SK-N-SH (cell line): ENCODE measurements around the gene CCDC61. TPM values are rescaled to one million over a fixed set of nuclear protein-coding genes. Genes with fewer than 3 reads are reported as not detected.

Source experiments
- CTCF ChIA-PET: fragments of 300-600, 350-600 bp; formaldehyde crosslinking; extraction: SDS; loops from one replicate; lab custom pipeline; 2021; lab: Yijun Ruan, JAX
- POLR2A ChIA-PET: fragments of 350-600 bp; sonication (Branson Sonifier 250); formaldehyde crosslinking; extraction: SDS; loops from one replicate; lab custom pipeline; 2020; ENCODE audit warnings: antibody characterized with exemption, inconsistent platforms; lab: Yijun Ruan, JAX
- DNase-seq: peaks from one replicate; pipeline ENCODE4 v3.0.0; 2012
- H2AFZ ChIP-seq: fragments of 200-600 bp; sonication (generic); 2 replicates; pipeline ENCODE4 v1.8.1; 2016; ENCODE audit warnings: antibody characterized with exemption, mild to moderate bottlenecking, low read depth
- H3F3A ChIP-seq: fragments of 200-600 bp; sonication (generic); replicated peaks from 2 replicates; pipeline ENCODE3; 2016; ENCODE audit warnings: antibody characterized with exemption, mild to moderate bottlenecking; ENCODE audit not compliant: insufficient read depth
- H3K27ac ChIP-seq, 2 experiments: fragments of 200-500 bp in 1 of 2; fragments of 200-600 bp in 1 of 2; sonication (Bioruptor generic) in 1 of 2; sonication (generic), shearing (Covaris generic) in 1 of 2; 2 replicates each; pipeline versions ENCODE4 v1.5.1 to v1.6.1; 2014 to 2016; ENCODE audit warnings: low read depth in 2 of 2, inconsistent platforms in 1 of 2, low read length in 1 of 2, mild to moderate bottlenecking in 1 of 2, mixed read lengths in 1 of 2
- H3K27me3 ChIP-seq: fragments of 200-600 bp; sonication (generic), shearing (Covaris generic); 2 replicates; pipeline ENCODE4 v1.6.1; 2016; ENCODE audit warnings: mixed run types; ENCODE audit not compliant: insufficient read depth
- H3K36me3 ChIP-seq, 2 experiments: fragments of 200-500 bp in 1 of 2; fragments of 200-600 bp in 1 of 2; sonication (Bioruptor generic) in 1 of 2; sonication (generic) in 1 of 2; replicated peaks in 1 of 2; 2 replicates each; pipeline versions ENCODE3 to v1.5.1; 2014 to 2016; ENCODE audit warnings: low read length in 1 of 2, mild to moderate bottlenecking in 1 of 2; ENCODE audit not compliant: insufficient read depth in 2 of 2, control insufficient read depth in 1 of 2
- H3K4me1 ChIP-seq, 2 experiments: fragments of 200-500 bp in 1 of 2; fragments of 200-600 bp in 1 of 2; sonication (Bioruptor generic) in 1 of 2; sonication (generic), shearing (Covaris generic) in 1 of 2; 2 replicates each; pipeline versions ENCODE4 v1.5.1 to v1.6.1; 2014 to 2016; ENCODE audit warnings: low read depth in 1 of 2, low read length in 1 of 2, mixed run types in 1 of 2; ENCODE audit not compliant: insufficient read depth in 2 of 2, control insufficient read depth in 1 of 2
- H3K4me2 ChIP-seq: fragments of 200-600 bp; sonication (generic), shearing (Covaris generic); 2 replicates; pipeline ENCODE4 v1.6.1; 2017; ENCODE audit warnings: mixed run types
- H3K4me3 ChIP-seq, 2 experiments: fragments of 200-500 bp in 1 of 2; fragments of 200-600 bp in 1 of 2; sonication (Bioruptor generic) in 1 of 2; sonication (generic), shearing (Covaris generic) in 1 of 2; 2 replicates each; pipeline versions ENCODE4 v1.5.1 to v1.8.1; 2014 to 2016; ENCODE audit warnings: low read depth in 2 of 2, inconsistent platforms in 1 of 2, low read length in 1 of 2, mild to moderate bottlenecking in 1 of 2, mixed read lengths in 1 of 2, moderate library complexity in 1 of 2
- H3K79me2 ChIP-seq: fragments of 200-600 bp; sonication (generic); 2 replicates; pipeline ENCODE4 v1.8.1; 2017; ENCODE audit warnings: mild to moderate bottlenecking; ENCODE audit not compliant: insufficient read depth
- H3K9ac ChIP-seq: fragments of 200-600 bp; sonication (generic); 2 replicates; pipeline ENCODE4 v1.6.1; 2017; ENCODE audit warnings: mixed run types
- H3K9me2 ChIP-seq: fragments of 200-600 bp; sonication (generic); 2 replicates; pipeline ENCODE4 v1.6.1; 2017; ENCODE audit warnings: mixed run types
- H3K9me3 ChIP-seq: fragments of 200-600 bp; sonication (generic); 2 replicates; pipeline ENCODE4 v1.6.1; 2017; ENCODE audit warnings: mixed run types, mild to moderate bottlenecking, moderate library complexity
- H4K20me1 ChIP-seq: fragments of 200-600 bp; sonication (generic); 2 replicates; pipeline ENCODE4 v1.6.1; 2017; ENCODE audit warnings: mild to moderate bottlenecking, mixed run types; ENCODE audit not compliant: insufficient read depth
- ELF1 ChIP-seq: IDR thresholded peaks from 2 replicates; pipeline ENCODE4 v1.4.0; 2012
- GABPA ChIP-seq: IDR thresholded peaks from 2 replicates; pipeline ENCODE4 v1.4.0; 2012; ENCODE audit warnings: low read depth, mild to moderate bottlenecking
- MAX ChIP-seq: IDR thresholded peaks from 2 replicates; pipeline ENCODE4 v1.4.0; 2012; ENCODE audit warnings: low read depth
- MEF2A ChIP-seq: IDR thresholded peaks from 2 replicates; pipeline ENCODE4 v1.4.0; 2012; ENCODE audit warnings: low read depth, borderline replicate concordance
- NFIC ChIP-seq: IDR thresholded peaks from 2 replicates; pipeline ENCODE4 v1.4.0; 2012; ENCODE audit warnings: borderline replicate concordance
- NRF1 ChIP-seq: IDR thresholded peaks from 2 replicates; pipeline ENCODE4 v1.6.1; 2012; ENCODE audit warnings: low read depth, mild to moderate bottlenecking, low read length
- POLR2AphosphoS5 ChIP-seq: IDR thresholded peaks from 2 replicates; pipeline ENCODE4 v1.6.1; 2012; ENCODE audit warnings: low read depth, low read length
- RAD21 ChIP-seq: IDR thresholded peaks from 2 replicates; pipeline ENCODE4 v1.6.1; 2012; ENCODE audit warnings: mild to moderate bottlenecking, low read length
- RCOR1 ChIP-seq: fragments of 150-350 bp; IDR thresholded peaks from 2 replicates; pipeline ENCODE4 v1.6.1; 2017; ENCODE audit warnings: antibody characterized with exemption, low read length
- RFX5 ChIP-seq: IDR thresholded peaks from 2 replicates; pipeline ENCODE4 v1.6.1; 2012; ENCODE audit warnings: mild to moderate bottlenecking, improper control_type of control experiment, low read length
- WGBS: methylation state at CpG from one replicate; pipeline ENCODE4 v1.1.6; 2017; ENCODE audit warnings: low lambda C conversion rate; 5-methylcytosine and 5-hydroxymethylcytosine counted together
- polyA plus RNA-seq, 3 experiments: library from polyadenylated mRNA; depleted of rRNA; stranded (reverse); fragments of >200 nt; gene quantifications; 2 replicates each; pipeline ENCODE4 v1.2.3, GENCODE V29; 2012
- TF ChIP-seq, protein P1 (sequence below): IDR thresholded peaks from 2 replicates; pipeline ENCODE4 v1.6.1; 2012; ENCODE audit warnings: mild to moderate bottlenecking, low read depth, low read length, moderate library complexity
- TF ChIP-seq, protein P2 (sequence below): IDR thresholded peaks from 2 replicates; pipeline ENCODE4; 2012
- TF ChIP-seq, protein P3 (sequence below): fragments of 150-350 bp; IDR thresholded peaks from 2 replicates; pipeline ENCODE4 v1.6.1; 2017; ENCODE audit warnings: antibody characterized with exemption, low read length, low read depth, borderline replicate concordance
- TF ChIP-seq, protein P4 (sequence below): fragments of 200-600 bp; sonication (generic); IDR thresholded peaks from 2 replicates; pipeline ENCODE4 v1.6.1; 2017; ENCODE audit warnings: antibody characterized with exemption, mild to moderate bottlenecking, moderate library complexity

The CCDC61 gene
- polyA plus RNA-seq, 1 of the 3 experiments (the other 2 are of a cell fraction) = 6.8 TPM

GRCh38 chr19:46014941-46015686, 19.8 kb downstream of the CCDC61 start:
- no peak overlapping the region for H3K9ac ChIP-seq

DNA sequence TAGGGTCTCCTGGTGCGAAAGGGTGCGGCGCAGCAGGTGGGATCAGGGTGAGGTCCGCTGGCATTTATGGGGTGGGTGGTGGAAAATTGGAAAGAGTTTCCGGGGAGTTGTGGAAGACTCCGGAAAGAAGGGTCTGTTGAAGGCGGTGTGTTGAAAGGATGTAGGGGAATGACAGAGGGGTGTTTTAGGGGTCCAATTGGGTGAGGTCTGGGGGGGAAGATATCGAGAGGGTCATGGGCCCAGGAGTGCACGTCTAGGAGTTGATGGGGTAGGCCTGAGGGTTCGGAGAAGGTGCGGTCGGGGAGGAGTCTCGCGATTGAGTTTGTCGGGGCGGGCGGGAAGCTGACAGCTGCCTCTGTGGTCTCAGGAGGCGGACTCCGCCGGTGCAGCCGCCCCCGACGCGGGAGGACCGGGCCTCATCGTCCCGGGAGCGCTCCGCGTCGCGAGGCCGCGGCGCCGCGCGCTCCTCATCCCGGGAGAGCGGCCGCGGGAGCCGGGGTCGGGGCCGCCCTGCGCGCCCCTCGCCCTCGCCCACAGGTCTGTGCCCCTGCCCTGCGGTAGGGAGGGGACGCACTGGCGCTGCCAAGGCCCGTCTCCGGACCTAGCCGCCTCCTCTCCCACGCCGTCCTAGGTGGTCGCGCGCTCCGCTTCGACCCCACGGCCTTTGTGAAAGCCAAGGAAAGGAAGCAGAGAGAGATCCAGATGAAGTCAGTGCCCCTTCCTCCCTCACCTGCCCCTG, 20.6 kb downstream of the CCDC61 start:
- no peaks in the 10 kb centered on the region for H3K27me3 ChIP-seq
- peak overlapping the region; percentile 47; the same call in 1 of the 2 replicates for H2AFZ ChIP-seq
- 19% methylated on average over 27 of the region's 63 CpGs for WGBS
- ChIA-PET CTCF (interaction anchor here (0.6 to 2.7 kb wide), 20 partner anchors 9 to 657 kb away, joined by 3 to 20 read pairs (median 5); partner anchors contain the start of gene CCDC61), POLR2A (no interaction called here)
- H3K4me2 ChIP-seq = peak overlapping the region; percentile 89
- no peaks in the 10 kb centered on the region for H3K36me3 ChIP-seq
- H3K9me2 ChIP-seq = no peaks in the 10 kb centered on the region
- peaks cover 30% of the 10 kb centered on the region for H4K20me1 ChIP-seq
- H3K9me3 ChIP-seq = no peaks in the 10 kb centered on the region
- peaks cover 0 to 22% of the 10 kb centered on the region in 2 experiments; a peak in 2 of 4 replicates for H3K4me1 ChIP-seq
- no peaks in the 10 kb centered on the region for H3K79me2 ChIP-seq
- DNase-seq = peak; percentile 61
- no peak overlapping the region for H3K9ac ChIP-seq
- no peak overlapping the region for H3K27ac ChIP-seq
- H3F3A ChIP-seq = peaks cover 16% of the 10 kb centered on the region
- peak overlapping the region; percentile 57 to 68 for H3K4me3 ChIP-seq
- TF ChIP-seq POLR2AphosphoS5 = no peak
- TF ChIP-seq NFIC = no peak
- no peak for TF ChIP-seq RFX5
- TF ChIP-seq GABPA = no peak
- no peak for TF ChIP-seq MAX
- TF ChIP-seq NRF1 = no peak
- TF ChIP-seq ELF1 = no peak
- TF ChIP-seq, protein P1, sequence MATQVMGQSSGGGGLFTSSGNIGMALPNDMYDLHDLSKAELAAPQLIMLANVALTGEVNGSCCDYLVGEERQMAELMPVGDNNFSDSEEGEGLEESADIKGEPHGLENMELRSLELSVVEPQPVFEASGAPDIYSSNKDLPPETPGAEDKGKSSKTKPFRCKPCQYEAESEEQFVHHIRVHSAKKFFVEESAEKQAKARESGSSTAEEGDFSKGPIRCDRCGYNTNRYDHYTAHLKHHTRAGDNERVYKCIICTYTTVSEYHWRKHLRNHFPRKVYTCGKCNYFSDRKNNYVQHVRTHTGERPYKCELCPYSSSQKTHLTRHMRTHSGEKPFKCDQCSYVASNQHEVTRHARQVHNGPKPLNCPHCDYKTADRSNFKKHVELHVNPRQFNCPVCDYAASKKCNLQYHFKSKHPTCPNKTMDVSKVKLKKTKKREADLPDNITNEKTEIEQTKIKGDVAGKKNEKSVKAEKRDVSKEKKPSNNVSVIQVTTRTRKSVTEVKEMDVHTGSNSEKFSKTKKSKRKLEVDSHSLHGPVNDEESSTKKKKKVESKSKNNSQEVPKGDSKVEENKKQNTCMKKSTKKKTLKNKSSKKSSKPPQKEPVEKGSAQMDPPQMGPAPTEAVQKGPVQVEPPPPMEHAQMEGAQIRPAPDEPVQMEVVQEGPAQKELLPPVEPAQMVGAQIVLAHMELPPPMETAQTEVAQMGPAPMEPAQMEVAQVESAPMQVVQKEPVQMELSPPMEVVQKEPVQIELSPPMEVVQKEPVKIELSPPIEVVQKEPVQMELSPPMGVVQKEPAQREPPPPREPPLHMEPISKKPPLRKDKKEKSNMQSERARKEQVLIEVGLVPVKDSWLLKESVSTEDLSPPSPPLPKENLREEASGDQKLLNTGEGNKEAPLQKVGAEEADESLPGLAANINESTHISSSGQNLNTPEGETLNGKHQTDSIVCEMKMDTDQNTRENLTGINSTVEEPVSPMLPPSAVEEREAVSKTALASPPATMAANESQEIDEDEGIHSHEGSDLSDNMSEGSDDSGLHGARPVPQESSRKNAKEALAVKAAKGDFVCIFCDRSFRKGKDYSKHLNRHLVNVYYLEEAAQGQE = no peak
- TF ChIP-seq, protein P2, sequence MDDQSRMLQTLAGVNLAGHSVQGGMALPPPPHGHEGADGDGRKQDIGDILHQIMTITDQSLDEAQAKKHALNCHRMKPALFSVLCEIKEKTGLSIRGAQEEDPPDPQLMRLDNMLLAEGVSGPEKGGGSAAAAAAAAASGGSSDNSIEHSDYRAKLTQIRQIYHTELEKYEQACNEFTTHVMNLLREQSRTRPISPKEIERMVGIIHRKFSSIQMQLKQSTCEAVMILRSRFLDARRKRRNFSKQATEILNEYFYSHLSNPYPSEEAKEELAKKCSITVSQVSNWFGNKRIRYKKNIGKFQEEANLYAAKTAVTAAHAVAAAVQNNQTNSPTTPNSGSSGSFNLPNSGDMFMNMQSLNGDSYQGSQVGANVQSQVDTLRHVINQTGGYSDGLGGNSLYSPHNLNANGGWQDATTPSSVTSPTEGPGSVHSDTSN = no peak
- TF ChIP-seq RAD21 = no peak
- TF ChIP-seq, protein P3, sequence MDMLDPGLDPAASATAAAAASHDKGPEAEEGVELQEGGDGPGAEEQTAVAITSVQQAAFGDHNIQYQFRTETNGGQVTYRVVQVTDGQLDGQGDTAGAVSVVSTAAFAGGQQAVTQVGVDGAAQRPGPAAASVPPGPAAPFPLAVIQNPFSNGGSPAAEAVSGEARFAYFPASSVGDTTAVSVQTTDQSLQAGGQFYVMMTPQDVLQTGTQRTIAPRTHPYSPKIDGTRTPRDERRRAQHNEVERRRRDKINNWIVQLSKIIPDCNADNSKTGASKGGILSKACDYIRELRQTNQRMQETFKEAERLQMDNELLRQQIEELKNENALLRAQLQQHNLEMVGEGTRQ = no peak
- TF ChIP-seq RCOR1 = no peak
- TF ChIP-seq MEF2A = no peak
- TF ChIP-seq, protein P4, sequence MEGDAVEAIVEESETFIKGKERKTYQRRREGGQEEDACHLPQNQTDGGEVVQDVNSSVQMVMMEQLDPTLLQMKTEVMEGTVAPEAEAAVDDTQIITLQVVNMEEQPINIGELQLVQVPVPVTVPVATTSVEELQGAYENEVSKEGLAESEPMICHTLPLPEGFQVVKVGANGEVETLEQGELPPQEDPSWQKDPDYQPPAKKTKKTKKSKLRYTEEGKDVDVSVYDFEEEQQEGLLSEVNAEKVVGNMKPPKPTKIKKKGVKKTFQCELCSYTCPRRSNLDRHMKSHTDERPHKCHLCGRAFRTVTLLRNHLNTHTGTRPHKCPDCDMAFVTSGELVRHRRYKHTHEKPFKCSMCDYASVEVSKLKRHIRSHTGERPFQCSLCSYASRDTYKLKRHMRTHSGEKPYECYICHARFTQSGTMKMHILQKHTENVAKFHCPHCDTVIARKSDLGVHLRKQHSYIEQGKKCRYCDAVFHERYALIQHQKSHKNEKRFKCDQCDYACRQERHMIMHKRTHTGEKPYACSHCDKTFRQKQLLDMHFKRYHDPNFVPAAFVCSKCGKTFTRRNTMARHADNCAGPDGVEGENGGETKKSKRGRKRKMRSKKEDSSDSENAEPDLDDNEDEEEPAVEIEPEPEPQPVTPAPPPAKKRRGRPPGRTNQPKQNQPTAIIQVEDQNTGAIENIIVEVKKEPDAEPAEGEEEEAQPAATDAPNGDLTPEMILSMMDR = no peak

More at GRCh38 chr19:46014941-46015686, 19.8 kb downstream of the CCDC61 start:
- Histone ChIP-seq H3K4me1 (peaks cover 0 to 22% of the 10 kb centered on the region in 2 experiments; a peak in 2 of 4 replicates), H3K4me2 (0 out of 2 replicates have a peak overlapping the region, but pooled peaks have one; percentile 89), H3K4me3 (peak overlapping the region in 1 of 2 experiments; percentile 33; a peak in 2 of 4 replicates), H3K36me3 (no peaks in the 10 kb centered on the region), H4K20me1 (peaks cover 24% of the 10 kb centered on the region), H3F3A (peaks cover 10% of the 10 kb centered on the region), H3K9me3 (no peaks in the 10 kb centered on the region), H3K79me2 (no peaks in the 10 kb centered on the region), H3K27ac (no peak overlapping the region), H2AFZ (no peak overlapping the region), H3K9me2 (no peaks in the 10 kb centered on the region), H3K27me3 (no peaks in the 10 kb centered on the region)
- peak; percentile 93 for DNase-seq
- POLR2A ChIA-PET = no interaction called here
- WGBS = 16% methylated on average over 30 of the region's 74 CpGs
- CTCF ChIA-PET = interaction anchor here (0.6 to 2.7 kb wide), 11 partner anchors 10 to 989 kb away, joined by 3 to 20 read pairs (median 5); partner anchors contain the start of gene CCDC61
- TF ChIP-seq NRF1 = peak; percentile 45
- TF ChIP-seq, protein P3 = no peak
- TF ChIP-seq, all 33 proteins: peak for 1
